HepG2 (cell line): ENCODE data around the gene ZNF629. TPM values are rescaled to one million over a fixed set of nuclear protein-coding genes. Genes with fewer than 3 reads are reported as not detected.
A peak's percentile ranks its signal among the peaks of the same experiment; 100 is the strongest.

Source experiments
- AHDC1 ChIP-seq: sonication (generic); formaldehyde crosslinking; IDR thresholded peaks from 2 replicates; pipeline ENCODE4 v1.5.1; 2020; ENCODE audit warnings: mild to moderate bottlenecking, missing genetic modification reagents, borderline replicate concordance
- ARNTL ChIP-seq: sonication (generic); formaldehyde crosslinking; IDR thresholded peaks from 2 replicates; pipeline ENCODE4 v1.4.0; 2020; ENCODE audit warnings: mild to moderate bottlenecking, missing genetic modification reagents
- MTF1 ChIP-seq: sonication (generic); formaldehyde crosslinking; IDR thresholded peaks from 2 replicates; pipeline ENCODE4 v1.5.0; 2020; ENCODE audit warnings: missing genetic modification reagents
- MXD3 ChIP-seq: IDR thresholded peaks from 2 replicates; pipeline ENCODE4 v1.6.1; 2016; ENCODE audit warnings: mild to moderate bottlenecking, missing biosample characterization, missing genetic modification reagents
- NONO ChIP-seq, 2 experiments: fragments of 450-650 bp in 1 of 2; sonication (generic) in 1 of 2; formaldehyde crosslinking in 1 of 2; IDR thresholded peaks in 1 of 2; conservative IDR thresholded peaks in 1 of 2; 2 replicates each; pipeline versions ENCODE4 v1.6.1 to v1.8.0; 2017 to 2022; ENCODE audit warnings: mild to moderate bottlenecking in 1 of 2, missing genetic modification reagents in 1 of 2, moderate library complexity in 1 of 2
- RCOR2 ChIP-seq: IDR thresholded peaks from 2 replicates; pipeline ENCODE4 v1.6.1; 2016; ENCODE audit warnings: missing biosample characterization, missing genetic modification reagents
- SNAPC4 ChIP-seq: sonication (generic); formaldehyde crosslinking; IDR thresholded peaks from 2 replicates; pipeline ENCODE4 v1.4.0; 2020; ENCODE audit warnings: mild to moderate bottlenecking, missing genetic modification reagents
- SNAPC5 ChIP-seq: sonication (generic); formaldehyde crosslinking; IDR thresholded peaks from 2 replicates; pipeline ENCODE4 v1.8.1; 2023; ENCODE audit warnings: mild to moderate bottlenecking, missing genetic modification reagents, borderline replicate concordance
- TFE3 ChIP-seq: IDR thresholded peaks from 2 replicates; pipeline ENCODE4 v1.6.1; 2016
- XBP1 ChIP-seq: sonication (generic); formaldehyde crosslinking; IDR thresholded peaks from 2 replicates; pipeline ENCODE4 v1.5.0; 2020; ENCODE audit warnings: missing genetic modification reagents
- ZNF350 ChIP-seq: sonication (generic); formaldehyde crosslinking; IDR thresholded peaks from 2 replicates; pipeline ENCODE4 v1.4.0; 2020; ENCODE audit warnings: mild to moderate bottlenecking, low read depth, missing genetic modification reagents, borderline replicate concordance
- ZNF468 ChIP-seq: sonication (generic); formaldehyde crosslinking; IDR thresholded peaks from 2 replicates; pipeline ENCODE4 v1.8.0; 2022; ENCODE audit warnings: mild to moderate bottlenecking, moderate library complexity, missing genetic modification reagents
- ZNF501 ChIP-seq: sonication (generic); formaldehyde crosslinking; IDR thresholded peaks from 2 replicates; pipeline ENCODE4 v1.5.1; 2020; ENCODE audit warnings: mild to moderate bottlenecking, moderate library complexity, missing genetic modification reagents
- polyA plus RNA-seq, 8 experiments: library from polyadenylated mRNA; depleted of rRNA in 3 of 8; stranded (reverse) in 7 of 8; unstranded in 1 of 8; fragments of >200 nt; fragmentation: Illumina TruSeq in 4 of 8; extraction: Trizol in 4 of 8; gene quantifications; 2 replicates each; pipeline versions ENCODE4 v1.2.1 to v1.2.3, GENCODE V29; 2011 to 2016; ENCODE audit warnings: low read depth in 4 of 8, missing spikeins in 1 of 8, mixed read lengths in 1 of 8; ENCODE audit not compliant: insufficient read depth in 1 of 8
- total RNA-seq, 5 experiments: library from RNA; depleted of rRNA; stranded (reverse); fragments of >200 nt; fragmentation: Illumina TruSeq; extraction: Trizol; gene quantifications; 2 replicates each; pipeline ENCODE4 v1.2.3, GENCODE V29; 2016; ENCODE audit warnings: low read depth in 1 of 5

Gene ZNF629
- total and polyA plus RNA-seq, 2 of the 13 experiments (the other 11 are each of a cell fraction or from before 2014, with no cell fraction given), result 6.1 to 16.5 TPM

GRCh38 chr16:30787613-30788378 is 791 bp upstream of the ZNF629 start (continued):
- TF ChIP-seq AHDC1 (CRISPR knock-in tag), result no peak
- 0 out of 2 replicates have a peak, but pooled peaks have one; percentile 18 for TF ChIP-seq ZNF501 (CRISPR knock-in tag)
- 0 out of 2 replicates have a peak, but pooled peaks have one; percentile 8 for TF ChIP-seq SNAPC4 (CRISPR knock-in tag)
- TF ChIP-seq ARNTL (CRISPR knock-in tag), result no peak
- TF ChIP-seq TFE3 (CRISPR knock-in tag), result no peak
- no peak for TF ChIP-seq XBP1 (CRISPR knock-in tag)
- no peak for TF ChIP-seq ZNF468 (CRISPR knock-in tag)
- TF ChIP-seq RCOR2 (CRISPR knock-in tag), result no peak; the same call in 1 of the 2 replicates
- TF ChIP-seq NONO (IDR thresholded peaks at IDR 0.05), result no peak
- no peak for TF ChIP-seq NONO (CRISPR knock-in tag; conservative IDR thresholded peaks at IDR 0.05)
- TF ChIP-seq ZNF350 (CRISPR knock-in tag), result no peak; the same call in 1 of the 2 replicates
- no peak for TF ChIP-seq SNAPC5 (CRISPR knock-in tag)
- TF ChIP-seq MTF1, result no peak
- TF ChIP-seq MXD3 (CRISPR knock-in tag), result no peak
